ENCODE results near the gene TMPRSS6. TPM values are rescaled to one million over a fixed set of nuclear protein-coding genes. Genes with fewer than 3 reads are reported as not detected.

TMPRSS6 gene
- total RNA-seq, 1 experiment from 2014 or later = not detected

DNA sequence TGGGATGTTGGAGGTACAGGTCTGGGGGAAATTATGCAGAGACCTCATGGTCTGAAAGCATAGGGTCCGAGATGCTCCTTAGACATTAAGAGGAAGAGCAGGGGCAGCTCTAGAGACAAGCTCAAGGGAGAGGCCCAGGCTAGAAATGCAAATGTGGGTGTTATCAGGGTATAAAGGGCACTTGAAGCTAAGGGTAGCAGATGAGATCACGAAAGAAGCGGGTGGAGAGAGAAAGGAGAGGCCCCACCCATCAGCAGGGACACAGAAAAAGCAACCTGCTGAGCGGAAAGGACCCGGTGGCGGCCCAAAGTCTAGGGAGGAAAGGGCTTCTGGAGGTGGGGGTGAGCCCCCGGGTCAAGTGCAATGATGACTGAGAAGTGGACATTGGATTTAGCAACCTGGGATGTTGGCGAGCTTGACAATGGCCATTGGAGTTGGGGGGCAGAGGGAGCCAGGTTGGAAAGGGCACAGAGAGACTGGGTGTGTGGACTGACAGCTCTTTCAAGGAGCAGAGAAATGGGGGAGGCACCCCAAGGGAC, 8.9 kb downstream of the TMPRSS6 start:
- no TSS peak for BruUV-seq (replicated peaks)
- DNase-seq = no peak
- Mint-ChIP-seq H3K9me3 (ENCODE audit: low read depth, unreplicated experiment) (no peaks in the 10 kb centered on the region), H3K27ac (ENCODE audit: unreplicated experiment) (no peak overlapping the region), H3K36me3 (ENCODE audit: insufficient read depth, unreplicated experiment) (no peaks in the 10 kb centered on the region), H3K4me1 (ENCODE audit: low read depth, unreplicated experiment) (no peaks in the 10 kb centered on the region), H3K4me3 (ENCODE audit: low read depth, unreplicated experiment) (no peak overlapping the region), H3K27me3 (ENCODE audit: unreplicated experiment) (peaks cover 66% of the 10 kb centered on the region)
- TF ChIP-seq, protein P1, sequence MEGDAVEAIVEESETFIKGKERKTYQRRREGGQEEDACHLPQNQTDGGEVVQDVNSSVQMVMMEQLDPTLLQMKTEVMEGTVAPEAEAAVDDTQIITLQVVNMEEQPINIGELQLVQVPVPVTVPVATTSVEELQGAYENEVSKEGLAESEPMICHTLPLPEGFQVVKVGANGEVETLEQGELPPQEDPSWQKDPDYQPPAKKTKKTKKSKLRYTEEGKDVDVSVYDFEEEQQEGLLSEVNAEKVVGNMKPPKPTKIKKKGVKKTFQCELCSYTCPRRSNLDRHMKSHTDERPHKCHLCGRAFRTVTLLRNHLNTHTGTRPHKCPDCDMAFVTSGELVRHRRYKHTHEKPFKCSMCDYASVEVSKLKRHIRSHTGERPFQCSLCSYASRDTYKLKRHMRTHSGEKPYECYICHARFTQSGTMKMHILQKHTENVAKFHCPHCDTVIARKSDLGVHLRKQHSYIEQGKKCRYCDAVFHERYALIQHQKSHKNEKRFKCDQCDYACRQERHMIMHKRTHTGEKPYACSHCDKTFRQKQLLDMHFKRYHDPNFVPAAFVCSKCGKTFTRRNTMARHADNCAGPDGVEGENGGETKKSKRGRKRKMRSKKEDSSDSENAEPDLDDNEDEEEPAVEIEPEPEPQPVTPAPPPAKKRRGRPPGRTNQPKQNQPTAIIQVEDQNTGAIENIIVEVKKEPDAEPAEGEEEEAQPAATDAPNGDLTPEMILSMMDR (IDR thresholded peaks at IDR 0.05; ENCODE audit: unreplicated experiment) = no peak
- CTCF ChIA-PET = no interaction called here
- intact Hi-C loops (cut with micrococcal nuclease; ENCODE audit: unreplicated experiment) = no loop called here

DNA sequence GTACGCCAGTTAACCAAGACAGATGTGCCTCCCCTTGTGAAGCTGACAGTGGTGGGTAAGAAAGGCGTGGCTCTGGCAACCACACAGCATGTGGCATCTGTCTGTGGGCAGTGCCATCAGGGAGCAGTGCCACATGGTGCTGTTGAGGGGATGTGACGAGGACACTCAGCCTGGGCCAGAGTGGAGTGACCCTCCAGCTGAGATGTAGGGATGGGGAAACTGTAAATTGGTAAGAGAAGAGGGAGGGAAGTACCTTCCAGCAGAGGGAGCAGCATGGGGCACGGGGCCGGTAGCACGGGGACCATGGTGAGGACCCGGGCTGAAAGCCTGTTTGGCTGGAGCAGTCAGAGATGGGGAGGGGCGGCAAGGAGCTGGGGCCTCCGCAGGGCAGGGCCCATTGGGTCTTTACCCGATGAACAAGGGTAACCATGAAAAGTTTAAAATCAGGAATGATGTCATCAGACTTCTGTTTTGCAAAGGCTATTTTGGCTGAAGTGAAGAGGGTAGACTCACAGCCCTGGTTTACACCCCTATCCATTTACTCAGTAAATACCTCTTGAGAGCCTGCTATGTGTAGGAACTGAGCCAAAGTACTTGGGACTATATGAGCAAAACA, 10.4 kb downstream of the TMPRSS6 start:
- intact Hi-C loops (cut with micrococcal nuclease; ENCODE audit: unreplicated experiment) = no loop called here
- Mint-ChIP-seq H3K27me3 (ENCODE audit: unreplicated experiment) (peaks cover 76% of the 10 kb centered on the region), H3K27ac (ENCODE audit: unreplicated experiment) (no peak overlapping the region), H3K9me3 (ENCODE audit: low read depth, unreplicated experiment) (no peaks in the 10 kb centered on the region), H3K4me3 (ENCODE audit: low read depth, unreplicated experiment) (no peak overlapping the region), H3K4me1 (ENCODE audit: low read depth, unreplicated experiment) (no peaks in the 10 kb centered on the region), H3K36me3 (ENCODE audit: insufficient read depth, unreplicated experiment) (no peaks in the 10 kb centered on the region)
- no peak for DNase-seq
- no TSS peak for BruUV-seq (replicated peaks)
- TF ChIP-seq, protein P1 (IDR thresholded peaks at IDR 0.05; ENCODE audit: unreplicated experiment) = no peak
- CTCF ChIA-PET = no interaction called here

DNA sequence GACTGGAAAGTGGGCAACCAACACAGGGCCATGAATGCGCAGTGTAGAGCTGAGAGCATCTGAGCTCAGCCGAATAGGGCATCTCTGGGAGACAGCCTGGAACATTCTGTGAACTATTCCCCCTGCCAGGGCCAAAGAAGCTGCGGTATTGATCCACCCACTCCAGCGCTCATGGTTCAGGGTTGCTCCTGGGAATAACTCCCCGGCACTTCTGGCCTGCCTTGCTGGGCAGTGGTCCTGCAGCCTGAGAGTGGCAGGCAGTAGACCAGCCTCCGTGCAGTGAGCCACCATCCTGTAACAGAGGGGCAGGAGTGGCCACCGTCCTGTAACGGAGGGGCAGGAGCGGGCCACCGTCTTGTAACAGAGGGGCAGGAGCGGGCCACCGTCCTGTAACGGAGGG, 12.2 kb downstream of the TMPRSS6 start:
- intact Hi-C loops (cut with micrococcal nuclease; ENCODE audit: unreplicated experiment) = no loop called here
- no peaks in the 10 kb centered on the region for H3K36me3 Mint-ChIP-seq (ENCODE audit: insufficient read depth, unreplicated experiment)
- H3K4me1 Mint-ChIP-seq (ENCODE audit: low read depth, unreplicated experiment) = no peaks in the 10 kb centered on the region
- BruUV-seq (replicated peaks) = no TSS peak
- H3K9me3 Mint-ChIP-seq (ENCODE audit: low read depth, unreplicated experiment) = no peaks in the 10 kb centered on the region
- peaks cover 70% of the 10 kb centered on the region for H3K27me3 Mint-ChIP-seq (ENCODE audit: unreplicated experiment)
- TF ChIP-seq, protein P1 (IDR thresholded peaks at IDR 0.05; ENCODE audit: unreplicated experiment) = no peak
- H3K27ac Mint-ChIP-seq (ENCODE audit: unreplicated experiment) = no peak overlapping the region
- no peak overlapping the region for H3K4me3 Mint-ChIP-seq (ENCODE audit: low read depth, unreplicated experiment)
- DNase-seq = no peak
- CTCF ChIA-PET = no interaction called here

DNA sequence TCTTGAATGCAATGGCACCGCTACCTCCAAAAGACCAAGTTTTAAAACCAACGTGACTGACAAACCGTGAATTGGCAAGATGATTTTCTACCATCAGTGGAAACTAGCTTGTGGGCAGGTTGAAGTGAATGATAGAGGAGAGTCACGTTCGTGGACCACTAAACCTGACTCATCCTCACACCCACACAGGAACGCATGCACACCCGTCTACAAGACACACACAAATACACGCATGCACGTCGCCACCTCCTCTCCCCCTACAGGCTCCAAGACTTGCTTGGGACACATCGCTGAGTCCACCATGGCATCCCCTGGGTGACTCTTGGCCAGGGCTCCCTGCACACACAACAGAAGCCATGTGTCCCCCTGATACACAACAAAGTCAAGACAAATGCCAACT, 14.4 kb downstream of the TMPRSS6 start:
- TF ChIP-seq, protein P1 (IDR thresholded peaks at IDR 0.05; ENCODE audit: unreplicated experiment) = no peak
- CTCF ChIA-PET = interaction anchor here (0.6 kb wide), 1 partner anchor 115 kb away, joined by 3 read pairs; no protein-coding TSS in a partner anchor
- Mint-ChIP-seq H3K27ac (ENCODE audit: unreplicated experiment) (no peak overlapping the region), H3K4me3 (ENCODE audit: low read depth, unreplicated experiment) (no peak overlapping the region), H3K27me3 (ENCODE audit: unreplicated experiment) (peaks cover 63% of the 10 kb centered on the region), H3K9me3 (ENCODE audit: low read depth, unreplicated experiment) (no peaks in the 10 kb centered on the region), H3K4me1 (ENCODE audit: low read depth, unreplicated experiment) (no peaks in the 10 kb centered on the region), H3K36me3 (ENCODE audit: insufficient read depth, unreplicated experiment) (no peaks in the 10 kb centered on the region)
- no peak for DNase-seq
- intact Hi-C loops (cut with micrococcal nuclease; ENCODE audit: unreplicated experiment) = no loop called here
- BruUV-seq (replicated peaks) = no TSS peak

Measured in Calu3 (cell line).